Fibroblast of lung (primary cell): ENCODE data around the gene TCERG1L. TPM values are rescaled to one million over a fixed set of nuclear protein-coding genes. Genes with fewer than 3 reads are reported as not detected.

ENCODE experiments used
- DNase-seq, 2 donors: peaks; one replicate each; pipeline versions ENCODE4 v3.0.0 to v3.0.0-alpha.2; 2010; ENCODE audit warnings: low read depth in 2 of 2
- H2AFZ ChIP-seq: 2 replicates; pipeline ENCODE4 v1.5.1; 2012; ENCODE audit warnings: low read length, control low read depth, inconsistent platforms
- H3K27ac ChIP-seq: 2 replicates; pipeline ENCODE4 v1.5.1; 2011; ENCODE audit warnings: low read length, control low read depth; ENCODE audit not compliant: insufficient read depth
- H3K27me3 ChIP-seq: 2 replicates; pipeline ENCODE4 v1.5.1; 2011; ENCODE audit warnings: mild to moderate bottlenecking, low read length; ENCODE audit not compliant: control insufficient read depth, insufficient read depth
- H3K36me3 ChIP-seq: 2 replicates; pipeline ENCODE4 v1.5.1; 2011; ENCODE audit warnings: low read length; ENCODE audit not compliant: control insufficient read depth, insufficient read depth
- H3K4me1 ChIP-seq: 2 replicates; pipeline ENCODE4 v1.5.1; 2011; ENCODE audit warnings: low read length; ENCODE audit not compliant: control insufficient read depth, insufficient read depth; ENCODE audit errors: extremely low read depth
- H3K4me2 ChIP-seq: 2 replicates; pipeline ENCODE4 v1.5.1; 2011; ENCODE audit warnings: low read length, control low read depth; ENCODE audit not compliant: insufficient read depth; ENCODE audit errors: extremely low read depth
- H3K4me3 ChIP-seq, 4 experiments: fragments of 200-600 bp in 1 of 4; sonication (generic) in 1 of 4; replicated peaks in 1 of 4; 2 replicates each; pipeline ENCODE4 v1.5.1; 2011 to 2016; ENCODE audit warnings: low read length in 4 of 4, low read depth in 3 of 4, mild to moderate bottlenecking in 3 of 4, control low read depth in 2 of 4, inconsistent platforms in 1 of 4, mixed read lengths in 1 of 4; ENCODE audit not compliant: insufficient read depth in 1 of 4; ENCODE audit errors: control extremely low read depth in 1 of 4
- H3K79me2 ChIP-seq: 2 replicates; pipeline ENCODE4 v1.5.1; 2012; ENCODE audit warnings: mild to moderate bottlenecking, low read length, inconsistent platforms; ENCODE audit not compliant: control insufficient read depth, insufficient read depth
- H3K9ac ChIP-seq: 2 replicates; pipeline ENCODE4 v1.5.1; 2011; ENCODE audit warnings: mild to moderate bottlenecking, low read length, control low read depth; ENCODE audit not compliant: insufficient read depth
- H3K9me3 ChIP-seq: 2 replicates; pipeline ENCODE4 v1.5.1; 2012; ENCODE audit warnings: low read depth, low read length; ENCODE audit not compliant: control insufficient read depth, insufficient read depth
- H4K20me1 ChIP-seq: 2 replicates; pipeline ENCODE4 v1.5.1; 2011; ENCODE audit warnings: low read length; ENCODE audit not compliant: control insufficient read depth, insufficient read depth; ENCODE audit errors: extremely low read depth
- CTCF ChIP-seq, 2 donors: IDR thresholded peaks in 1 of 2; conservative IDR thresholded peaks in 1 of 2; 1 replicate in 1 of 2; 2 replicates in 1 of 2; pipeline ENCODE4 v1.5.1; 2011 to 2012; ENCODE audit warnings: low read length in 2 of 2, control low read depth in 1 of 2, inconsistent platforms in 1 of 2, low read depth in 1 of 2, mild to moderate bottlenecking in 1 of 2
- EZH2 ChIP-seq: IDR thresholded peaks from 2 replicates; pipeline ENCODE4 v1.5.1; 2012; ENCODE audit warnings: low read length, control low read depth, mild to moderate bottlenecking; ENCODE audit errors: missing control alignments
- polyA plus RNA-seq, 2 donors: library from polyadenylated mRNA; depleted of rRNA in 1 of 2; stranded (reverse) in 1 of 2; unstranded in 1 of 2; fragments of >200 nt; gene quantifications; 2 replicates each; pipeline ENCODE4 v1.2.1, GENCODE V29; 2011 to 2012; ENCODE audit warnings: missing spikeins in 1 of 2
- total RNA-seq: library from RNA; depleted of rRNA; stranded (reverse); fragments of >200 nt; gene quantifications from 2 replicates; pipeline ENCODE4 v1.2.1, GENCODE V29; 2014

The TCERG1L gene
- total and polyA plus RNA-seq, 2 donors (not counting 1 experiment from before 2014, with no cell fraction given), result 0.02 TPM; not detected in 1

- TF ChIP-seq CTCF (conservative IDR thresholded peaks at IDR 0.05 in 1 of 2, IDR thresholded peaks at IDR 0.05 in 1 of 2; ENCODE audit: low read depth in 1 of 2, low read length in 2 of 2) (no peak), EZH2 (no peak)
- no peak for DNase-seq
- Histone ChIP-seq H3K4me1 (no peaks in the 10 kb centered on the region), H2AFZ (no peak overlapping the region), H3K4me3 (no peak overlapping the region), H3K79me2 (no peaks in the 10 kb centered on the region), H3K36me3 (no peaks in the 10 kb centered on the region), H4K20me1 (no peaks in the 10 kb centered on the region), H3K27ac (no peak overlapping the region), H3K9me3 (no peaks in the 10 kb centered on the region), H3K4me2 (no peak overlapping the region), H3K9ac (no peak overlapping the region), H3K27me3 (no peaks in the 10 kb centered on the region)
These were observed 68.4 kb downstream of the TCERG1L start for GRCh38 chr10:131243076-131243475.

- no peaks in the 10 kb centered on the region for H3K9me3 ChIP-seq
- H4K20me1 ChIP-seq, result no peaks in the 10 kb centered on the region
- no peak overlapping the region for H3K4me3 ChIP-seq
- no peak overlapping the region for H3K4me2 ChIP-seq
- DNase-seq, result no peak
- no peak overlapping the region for H3K27ac ChIP-seq
- no peaks in the 10 kb centered on the region for H3K4me1 ChIP-seq
- TF ChIP-seq CTCF (conservative IDR thresholded peaks at IDR 0.05 in 1 of 2, IDR thresholded peaks at IDR 0.05 in 1 of 2; ENCODE audit: low read depth in 1 of 2, low read length in 2 of 2) (no peak), EZH2 (no peak)
- H3K79me2 ChIP-seq, result no peaks in the 10 kb centered on the region
- no peak overlapping the region for H2AFZ ChIP-seq
- no peaks in the 10 kb centered on the region for H3K36me3 ChIP-seq
- H3K27me3 ChIP-seq, result no peaks in the 10 kb centered on the region
- no peak overlapping the region for H3K9ac ChIP-seq
These were observed 69.5 kb downstream of the TCERG1L start for GRCh38 chr10:131242007-131242406.

- Histone ChIP-seq H3K27me3 (no peaks in the 10 kb centered on the region), H4K20me1 (no peaks in the 10 kb centered on the region), H3K4me2 (no peak overlapping the region), H2AFZ (no peak overlapping the region), H3K36me3 (no peaks in the 10 kb centered on the region), H3K9ac (no peak overlapping the region), H3K79me2 (no peaks in the 10 kb centered on the region), H3K4me3 (no peak overlapping the region), H3K9me3 (no peaks in the 10 kb centered on the region), H3K4me1 (no peaks in the 10 kb centered on the region), H3K27ac (no peak overlapping the region)
- DNase-seq, result no peak
- TF ChIP-seq CTCF (conservative IDR thresholded peaks at IDR 0.05 in 1 of 2, IDR thresholded peaks at IDR 0.05 in 1 of 2; ENCODE audit: low read depth in 1 of 2, low read length in 2 of 2) (no peak), EZH2 (no peak)
These were observed 70.8 kb downstream of the TCERG1L start for GRCh38 chr10:131240691-131241090.
